GM23338 (cell line): ENCODE data around the gene WASF2. TPM values are rescaled to one million over a fixed set of nuclear protein-coding genes. Genes with fewer than 3 reads are reported as not detected.

ENCODE experiments used
- ATAC-seq: fragments of 200-7000 bp; cut with Tn5 transposase; 3 replicates; pipeline ENCODE4 v1.9.1; 2020
- DNase-seq: peaks from one replicate; pipeline ENCODE4 v3.0.0-alpha.2; 2015; ENCODE audit warnings: low spot score
- H2AFZ ChIP-seq: fragments of 200-600 bp; sonication (generic); 2 replicates; pipeline ENCODE4 v1.8.0; 2016; ENCODE audit warnings: antibody characterized with exemption, mild to moderate bottlenecking, moderate library complexity
- H3F3A ChIP-seq: fragments of 200-600 bp; sonication (generic); replicated peaks from 2 replicates; pipeline ENCODE4 v1.8.0; 2017; ENCODE audit warnings: antibody characterized with exemption, mixed run types, low read depth
- H3K27ac ChIP-seq: fragments of 200-600 bp; sonication (generic); 2 replicates; pipeline ENCODE4 v1.6.1; 2016; ENCODE audit warnings: low read depth
- H3K27me3 ChIP-seq: fragments of 200-600 bp; sonication (generic); 2 replicates; pipeline ENCODE4 v1.8.0; 2016; ENCODE audit warnings: mild to moderate bottlenecking, mixed run types, moderate library complexity; ENCODE audit not compliant: insufficient read depth
- H3K36me3 ChIP-seq: fragments of 200-600 bp; sonication (generic); 2 replicates; pipeline ENCODE4 v1.8.0; 2016; ENCODE audit warnings: mild to moderate bottlenecking; ENCODE audit not compliant: insufficient read depth
- H3K4me1 ChIP-seq: fragments of 200-600 bp; sonication (generic); 2 replicates; pipeline ENCODE4 v1.8.0; 2016; ENCODE audit warnings: mild to moderate bottlenecking, moderate library complexity; ENCODE audit not compliant: insufficient read depth
- H3K4me2 ChIP-seq: fragments of 200-600 bp; sonication (generic); 2 replicates; pipeline ENCODE4 v1.7.1; 2017; ENCODE audit warnings: mixed run types
- H3K4me3 ChIP-seq: fragments of 200-600 bp; sonication (generic); 2 replicates; pipeline ENCODE4 v1.6.1; 2016; ENCODE audit warnings: mixed run types
- H3K79me2 ChIP-seq: fragments of 200-600 bp; sonication (generic); replicated peaks from 2 replicates; pipeline ENCODE4 v1.8.0; 2017; ENCODE audit warnings: mild to moderate bottlenecking; ENCODE audit not compliant: insufficient read depth
- H3K9me2 ChIP-seq: fragments of 200-600 bp; sonication (generic); 2 replicates; pipeline ENCODE4 v1.8.0; 2017; ENCODE audit not compliant: insufficient read depth
- H4K20me1 ChIP-seq: fragments of 200-600 bp; sonication (generic); replicated peaks from 2 replicates; pipeline ENCODE4 v1.8.0; 2017; ENCODE audit warnings: mild to moderate bottlenecking; ENCODE audit not compliant: insufficient read depth
- H3K27ac Mint-ChIP-seq: 2 replicates; pipeline ENCODE4 v1.8.0; 2020; ENCODE audit warnings: inconsistent platforms, mild to moderate bottlenecking, moderate library complexity, mixed read lengths
- H3K27me3 Mint-ChIP-seq: 3 replicates; pipeline ENCODE4 v1.8.0; 2022; ENCODE audit warnings: low read depth, mild to moderate bottlenecking, moderate library complexity, mixed read lengths, inconsistent platforms; ENCODE audit not compliant: insufficient read depth, poor library complexity
- H3K36me3 Mint-ChIP-seq: 3 replicates; pipeline ENCODE4 v1.8.0; 2021; ENCODE audit warnings: low read depth, mild to moderate bottlenecking, inconsistent platforms, moderate library complexity, mixed read lengths
- H3K4me1 Mint-ChIP-seq: 3 replicates; pipeline ENCODE4 v1.8.0; 2020; ENCODE audit warnings: mild to moderate bottlenecking, inconsistent platforms, mixed read lengths
- H3K4me3 Mint-ChIP-seq: 3 replicates; pipeline ENCODE4 v1.8.0; 2021; ENCODE audit warnings: moderate library complexity, mild to moderate bottlenecking, inconsistent platforms, mixed read lengths
- H3K9me3 Mint-ChIP-seq: 3 replicates; pipeline ENCODE4 v1.8.0; 2020; ENCODE audit warnings: moderate library complexity, mild to moderate bottlenecking, inconsistent platforms, mixed read lengths
- CREB1 ChIP-seq: fragments of 250-450 bp; sonication (Bioruptor Pico); IDR thresholded peaks from 2 replicates; pipeline ENCODE4 v1.5.0; 2020; ENCODE audit warnings: low read depth, mild to moderate bottlenecking, moderate library complexity
- ETS1 ChIP-seq: IDR thresholded peaks from 2 replicates; pipeline ENCODE4 v1.6.1; 2016; ENCODE audit warnings: antibody characterized with exemption
- EZH2 ChIP-seq: fragments of 200-600 bp; sonication (generic); IDR thresholded peaks from one replicate; pipeline ENCODE4 v1.8.0; 2017; ENCODE audit warnings: antibody characterized with exemption, mild to moderate bottlenecking, low read depth; ENCODE audit not compliant: unreplicated experiment
- EZH2phosphoT487 ChIP-seq: fragments of 200-600 bp; sonication (generic); IDR thresholded peaks from one replicate; pipeline ENCODE4 v1.8.1; 2018; ENCODE audit warnings: antibody characterized with exemption; ENCODE audit not compliant: unreplicated experiment
- JUNB ChIP-seq: IDR thresholded peaks from one replicate; pipeline ENCODE4 v1.6.1; 2016; ENCODE audit warnings: antibody characterized with exemption; ENCODE audit not compliant: unreplicated experiment
- NANOG ChIP-seq: IDR thresholded peaks from 2 replicates; pipeline ENCODE4 v1.6.1; 2016; ENCODE audit warnings: antibody characterized with exemption, borderline replicate concordance
- POLR2AphosphoS5 ChIP-seq: IDR thresholded peaks from 2 replicates; pipeline ENCODE4 v1.6.1; 2016; ENCODE audit warnings: antibody characterized with exemption, low read depth
- STAT1 ChIP-seq: IDR thresholded peaks from one replicate; pipeline ENCODE4 v1.6.1; 2016; ENCODE audit warnings: antibody characterized with exemption; ENCODE audit not compliant: unreplicated experiment
- ZNF114 ChIP-seq: fragments of 250-450 bp; sonication (Bioruptor Pico); IDR thresholded peaks from 2 replicates; pipeline ENCODE4 v1.5.0; 2020; ENCODE audit warnings: mild to moderate bottlenecking, moderate library complexity
- ZNF331 ChIP-seq: fragments of 250-450 bp; sonication (Bioruptor Pico); IDR thresholded peaks from 2 replicates; pipeline ENCODE4 v1.5.0; 2020; ENCODE audit warnings: low read depth, mild to moderate bottlenecking, moderate library complexity
- polyA plus RNA-seq: library from polyadenylated mRNA; unstranded; fragments of >200 nt; fragmentation: Nextera tagmentation; extraction: Ambion mirVana; gene quantifications from 2 replicates; pipeline ENCODE4 v1.2.1, GENCODE V29; 2016
- total RNA-seq: library from RNA; depleted of rRNA; stranded (reverse); fragments of >200 nt; shearing (Covaris generic); gene quantifications from 2 replicates; pipeline ENCODE4 v1.2.3, GENCODE V29; 2014
- TF ChIP-seq, protein P1 (sequence below): IDR thresholded peaks from one replicate; pipeline ENCODE4 v1.6.1; 2018; ENCODE audit warnings: antibody characterized with exemption; ENCODE audit not compliant: unreplicated experiment
- TF ChIP-seq, protein P2 (sequence below), 2 experiments: fragments of 200-600 bp in 1 of 2; sonication (generic) in 1 of 2; conservative IDR thresholded peaks; 2 replicates each; pipeline versions ENCODE4 v1.5.1 to v1.6.1; 2016 to 2017; ENCODE audit warnings: antibody characterized with exemption in 2 of 2, low read depth in 2 of 2, mild to moderate bottlenecking in 2 of 2, moderate library complexity in 1 of 2

WASF2 gene
- total and polyA plus RNA-seq, 2 experiments from 2014 or later = 40.9 to 95.6 TPM

DNA sequence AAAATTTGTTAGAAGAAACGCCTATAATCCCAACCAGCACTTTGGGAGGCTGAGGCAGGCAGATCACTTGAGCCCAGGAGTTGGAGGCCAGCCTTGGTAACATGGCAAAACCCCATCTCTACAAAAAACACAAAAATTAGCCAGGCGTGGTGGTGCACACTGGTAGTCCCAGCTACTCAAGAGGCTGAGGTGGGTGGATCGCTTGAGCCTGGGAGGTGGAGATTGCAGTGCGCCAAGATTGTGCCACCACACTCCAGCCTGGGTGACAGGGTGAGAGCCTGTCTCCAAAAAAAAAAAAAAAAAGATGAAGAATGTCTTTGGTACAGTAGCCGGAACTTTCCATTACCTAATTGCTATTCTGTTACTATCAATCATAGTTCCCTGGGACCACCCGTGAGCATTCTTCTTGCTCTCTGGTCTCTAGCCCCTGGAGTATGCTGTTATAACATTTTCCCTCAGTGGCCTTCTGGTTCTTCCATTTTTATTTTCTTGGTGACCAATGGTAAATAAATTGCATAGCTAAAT is 43.4 kb downstream of the WASF2 start (continued):
- TF ChIP-seq, protein P1, sequence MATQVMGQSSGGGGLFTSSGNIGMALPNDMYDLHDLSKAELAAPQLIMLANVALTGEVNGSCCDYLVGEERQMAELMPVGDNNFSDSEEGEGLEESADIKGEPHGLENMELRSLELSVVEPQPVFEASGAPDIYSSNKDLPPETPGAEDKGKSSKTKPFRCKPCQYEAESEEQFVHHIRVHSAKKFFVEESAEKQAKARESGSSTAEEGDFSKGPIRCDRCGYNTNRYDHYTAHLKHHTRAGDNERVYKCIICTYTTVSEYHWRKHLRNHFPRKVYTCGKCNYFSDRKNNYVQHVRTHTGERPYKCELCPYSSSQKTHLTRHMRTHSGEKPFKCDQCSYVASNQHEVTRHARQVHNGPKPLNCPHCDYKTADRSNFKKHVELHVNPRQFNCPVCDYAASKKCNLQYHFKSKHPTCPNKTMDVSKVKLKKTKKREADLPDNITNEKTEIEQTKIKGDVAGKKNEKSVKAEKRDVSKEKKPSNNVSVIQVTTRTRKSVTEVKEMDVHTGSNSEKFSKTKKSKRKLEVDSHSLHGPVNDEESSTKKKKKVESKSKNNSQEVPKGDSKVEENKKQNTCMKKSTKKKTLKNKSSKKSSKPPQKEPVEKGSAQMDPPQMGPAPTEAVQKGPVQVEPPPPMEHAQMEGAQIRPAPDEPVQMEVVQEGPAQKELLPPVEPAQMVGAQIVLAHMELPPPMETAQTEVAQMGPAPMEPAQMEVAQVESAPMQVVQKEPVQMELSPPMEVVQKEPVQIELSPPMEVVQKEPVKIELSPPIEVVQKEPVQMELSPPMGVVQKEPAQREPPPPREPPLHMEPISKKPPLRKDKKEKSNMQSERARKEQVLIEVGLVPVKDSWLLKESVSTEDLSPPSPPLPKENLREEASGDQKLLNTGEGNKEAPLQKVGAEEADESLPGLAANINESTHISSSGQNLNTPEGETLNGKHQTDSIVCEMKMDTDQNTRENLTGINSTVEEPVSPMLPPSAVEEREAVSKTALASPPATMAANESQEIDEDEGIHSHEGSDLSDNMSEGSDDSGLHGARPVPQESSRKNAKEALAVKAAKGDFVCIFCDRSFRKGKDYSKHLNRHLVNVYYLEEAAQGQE = no peak
- TF ChIP-seq STAT1 (no peak), ZNF114 (CRISPR knock-in tag) (no peak), NANOG (no peak), ETS1 (no peak)

- ATAC-seq = no peak
- 0 out of 2 replicates have a peak, but pooled peaks cover 4% of the 10 kb centered on the region for H3F3A ChIP-seq
- 0 out of 2 replicates have a peak, but pooled peaks cover 6% of the 10 kb centered on the region for H3K4me1 ChIP-seq
- H3K27ac Mint-ChIP-seq = no peak overlapping the region; the same call in 1 of the 2 replicates
- H2AFZ ChIP-seq = no peak overlapping the region
- H3K79me2 ChIP-seq = peaks cover 38% of the 10 kb centered on the region
- peaks cover 16% of the 10 kb centered on the region; the same call in 1 of the 2 replicates for H4K20me1 ChIP-seq
- no peaks in the 10 kb centered on the region for H3K36me3 ChIP-seq
- no peak overlapping the region for H3K4me3 Mint-ChIP-seq
- no peak overlapping the region for H3K4me2 ChIP-seq
- no peak overlapping the region; the same call in 1 of the 2 replicates for H3K27ac ChIP-seq
- peaks cover 21% of the 10 kb centered on the region for H3K4me1 Mint-ChIP-seq
- H3K9me2 ChIP-seq = no peaks in the 10 kb centered on the region
- peaks cover 4% of the 10 kb centered on the region for H3K27me3 Mint-ChIP-seq
- H3K9me3 Mint-ChIP-seq = no peaks in the 10 kb centered on the region
- H3K27me3 ChIP-seq = no peaks in the 10 kb centered on the region
- DNase-seq = no peak
- no peak overlapping the region for H3K4me3 ChIP-seq
- H3K36me3 Mint-ChIP-seq = 0 out of 3 replicates have a peak, but pooled peaks cover 3% of the 10 kb centered on the region
- TF ChIP-seq STAT1 = no peak
- TF ChIP-seq CREB1 (CRISPR knock-in tag) = no peak
- TF ChIP-seq ZNF114 (CRISPR knock-in tag) = no peak
- TF ChIP-seq ETS1 = no peak
- TF ChIP-seq NANOG = no peak
- TF ChIP-seq ZNF331 = no peak
- TF ChIP-seq, protein P1 = no peak
- TF ChIP-seq, protein P2, sequence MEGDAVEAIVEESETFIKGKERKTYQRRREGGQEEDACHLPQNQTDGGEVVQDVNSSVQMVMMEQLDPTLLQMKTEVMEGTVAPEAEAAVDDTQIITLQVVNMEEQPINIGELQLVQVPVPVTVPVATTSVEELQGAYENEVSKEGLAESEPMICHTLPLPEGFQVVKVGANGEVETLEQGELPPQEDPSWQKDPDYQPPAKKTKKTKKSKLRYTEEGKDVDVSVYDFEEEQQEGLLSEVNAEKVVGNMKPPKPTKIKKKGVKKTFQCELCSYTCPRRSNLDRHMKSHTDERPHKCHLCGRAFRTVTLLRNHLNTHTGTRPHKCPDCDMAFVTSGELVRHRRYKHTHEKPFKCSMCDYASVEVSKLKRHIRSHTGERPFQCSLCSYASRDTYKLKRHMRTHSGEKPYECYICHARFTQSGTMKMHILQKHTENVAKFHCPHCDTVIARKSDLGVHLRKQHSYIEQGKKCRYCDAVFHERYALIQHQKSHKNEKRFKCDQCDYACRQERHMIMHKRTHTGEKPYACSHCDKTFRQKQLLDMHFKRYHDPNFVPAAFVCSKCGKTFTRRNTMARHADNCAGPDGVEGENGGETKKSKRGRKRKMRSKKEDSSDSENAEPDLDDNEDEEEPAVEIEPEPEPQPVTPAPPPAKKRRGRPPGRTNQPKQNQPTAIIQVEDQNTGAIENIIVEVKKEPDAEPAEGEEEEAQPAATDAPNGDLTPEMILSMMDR (conservative IDR thresholded peaks at IDR 0.05; ENCODE audit: low read depth in 2 of 2) = no peak
- TF ChIP-seq JUNB = no peak
- TF ChIP-seq EZH2 = no peak
- TF ChIP-seq POLR2AphosphoS5 = no peak
- TF ChIP-seq EZH2phosphoT487 = no peak
Measured at GRCh38 chr1:27445177-27445936, 44.6 kb downstream of the WASF2 start.
